ENCODE results near the gene PNMA6F. TPM values are rescaled to one million over a fixed set of nuclear protein-coding genes. Genes with fewer than 3 reads are reported as not detected.
"Not testable (repeated sequence)": the region's sequence is repeated elsewhere in the genome, so short reads cannot be mapped to it uniquely, and the experiment has no call there.

Gene PNMA6F
- total RNA-seq, 2 experiments from 2014 or later = not detected

DNA sequence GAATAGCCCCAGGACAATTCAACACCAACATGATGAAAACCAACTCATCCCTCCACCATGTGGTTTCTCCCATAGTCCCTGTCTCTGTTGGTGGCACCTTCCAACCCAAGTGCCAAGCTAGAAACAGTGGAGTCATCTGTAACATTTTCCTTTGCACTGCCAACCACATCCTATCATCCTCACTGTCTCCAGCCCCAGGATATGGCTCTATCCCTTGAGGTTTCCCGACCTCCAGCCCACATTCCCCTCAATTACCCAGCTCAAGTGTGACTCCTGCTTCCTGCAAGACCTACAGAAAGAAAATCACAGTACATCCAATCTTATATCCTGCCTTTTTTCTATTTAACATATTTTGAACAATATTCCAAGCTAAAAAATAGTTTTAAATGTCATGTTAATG lies 24.2 kb downstream of the PNMA6F start:
- Mint-ChIP-seq H3K27ac (no peak overlapping the region), H3K4me1 (ENCODE audit: low read depth) (peaks cover 6% of the 10 kb centered on the region), H3K27me3 (peaks cover 9% of the 10 kb centered on the region), H3K4me3 (no peak overlapping the region), H3K36me3 (ENCODE audit: low read depth) (no peaks in the 10 kb centered on the region), H3K9me3 (no peaks in the 10 kb centered on the region)
- H3K4me1 ChIP-seq (ENCODE audit: insufficient read depth, low read length) = peaks cover 2% of the 10 kb centered on the region
- no peak for DNase-seq
- ATAC-seq (ENCODE audit: poor library complexity) = no peak
- H3K9me3 ChIP-seq (ENCODE audit: control insufficient read depth in 1 of 2, insufficient read depth in 1 of 2, low read length in 2 of 2) = no peaks in the 10 kb centered on the region
- no peaks in the 10 kb centered on the region for H3K27me3 ChIP-seq (ENCODE audit: control insufficient read depth in 1 of 2, insufficient read depth in 2 of 2, low read length in 2 of 2)
- CTCF ChIA-PET = no interaction called here
- no peak overlapping the region for H3K27ac ChIP-seq (ENCODE audit: low read depth in 1 of 2, low read length in 2 of 2)
- intact Hi-C loops (cut with DNase I, micrococcal nuclease) = no loop called here
- TF ChIP-seq, protein P1, sequence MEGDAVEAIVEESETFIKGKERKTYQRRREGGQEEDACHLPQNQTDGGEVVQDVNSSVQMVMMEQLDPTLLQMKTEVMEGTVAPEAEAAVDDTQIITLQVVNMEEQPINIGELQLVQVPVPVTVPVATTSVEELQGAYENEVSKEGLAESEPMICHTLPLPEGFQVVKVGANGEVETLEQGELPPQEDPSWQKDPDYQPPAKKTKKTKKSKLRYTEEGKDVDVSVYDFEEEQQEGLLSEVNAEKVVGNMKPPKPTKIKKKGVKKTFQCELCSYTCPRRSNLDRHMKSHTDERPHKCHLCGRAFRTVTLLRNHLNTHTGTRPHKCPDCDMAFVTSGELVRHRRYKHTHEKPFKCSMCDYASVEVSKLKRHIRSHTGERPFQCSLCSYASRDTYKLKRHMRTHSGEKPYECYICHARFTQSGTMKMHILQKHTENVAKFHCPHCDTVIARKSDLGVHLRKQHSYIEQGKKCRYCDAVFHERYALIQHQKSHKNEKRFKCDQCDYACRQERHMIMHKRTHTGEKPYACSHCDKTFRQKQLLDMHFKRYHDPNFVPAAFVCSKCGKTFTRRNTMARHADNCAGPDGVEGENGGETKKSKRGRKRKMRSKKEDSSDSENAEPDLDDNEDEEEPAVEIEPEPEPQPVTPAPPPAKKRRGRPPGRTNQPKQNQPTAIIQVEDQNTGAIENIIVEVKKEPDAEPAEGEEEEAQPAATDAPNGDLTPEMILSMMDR (IDR thresholded peaks at IDR 0.05) = no peak
- no peaks in the 10 kb centered on the region for H3K36me3 ChIP-seq (ENCODE audit: insufficient read depth, low read length)
- POLR2A ChIA-PET = no interaction called here
- no peak overlapping the region for H3K4me3 ChIP-seq (ENCODE audit: low read length)

DNA sequence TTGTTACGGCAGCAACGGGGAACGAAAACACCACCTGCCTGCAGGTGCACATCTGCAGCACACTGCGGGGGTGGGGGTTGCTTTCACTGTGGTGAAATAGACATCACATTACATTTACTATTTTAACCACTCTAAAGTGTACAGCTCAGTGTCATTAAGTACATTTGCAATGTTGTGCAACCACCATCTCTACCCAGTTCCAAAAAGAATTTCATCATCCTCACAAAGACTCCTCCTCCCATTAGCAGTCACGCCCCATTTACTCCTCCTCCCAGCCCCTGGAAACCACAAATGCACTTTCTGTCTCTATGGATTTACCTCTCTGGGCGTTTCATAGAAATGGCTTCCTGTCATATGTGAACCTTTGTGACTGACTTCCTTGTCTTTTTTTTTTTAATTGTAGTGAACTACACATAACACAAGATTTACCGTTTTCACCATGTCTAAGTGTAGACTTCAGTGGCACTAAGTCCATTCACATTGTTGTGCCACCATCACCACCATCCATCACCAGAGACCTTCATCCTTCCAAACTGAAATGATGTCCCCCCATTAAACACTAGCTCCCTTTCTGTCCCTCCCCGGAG lies 28.0 kb downstream of the PNMA6F start:
- H3K9me3 ChIP-seq (ENCODE audit: control insufficient read depth in 1 of 2, insufficient read depth in 1 of 2, low read length in 2 of 2); H3K4me1 ChIP-seq (ENCODE audit: insufficient read depth, low read length); H3K27ac Mint-ChIP-seq; H3K9me3 Mint-ChIP-seq; intact Hi-C loops (cut with DNase I, micrococcal nuclease); CTCF ChIA-PET; H3K27me3 ChIP-seq (ENCODE audit: control insufficient read depth in 1 of 2, insufficient read depth in 2 of 2, low read length in 2 of 2); H3K27ac ChIP-seq (ENCODE audit: low read depth in 1 of 2, low read length in 2 of 2); H3K4me3 ChIP-seq (ENCODE audit: low read length); POLR2A ChIA-PET; H3K27me3 Mint-ChIP-seq; H3K4me3 Mint-ChIP-seq; H3K36me3 Mint-ChIP-seq (ENCODE audit: low read depth); H3K4me1 Mint-ChIP-seq (ENCODE audit: low read depth); H3K36me3 ChIP-seq (ENCODE audit: insufficient read depth, low read length): not testable (repeated sequence)
- ATAC-seq (ENCODE audit: poor library complexity) (peak; percentile 73), DNase-seq (peak in 1 of 14 experiments; percentile 25)

DNA sequence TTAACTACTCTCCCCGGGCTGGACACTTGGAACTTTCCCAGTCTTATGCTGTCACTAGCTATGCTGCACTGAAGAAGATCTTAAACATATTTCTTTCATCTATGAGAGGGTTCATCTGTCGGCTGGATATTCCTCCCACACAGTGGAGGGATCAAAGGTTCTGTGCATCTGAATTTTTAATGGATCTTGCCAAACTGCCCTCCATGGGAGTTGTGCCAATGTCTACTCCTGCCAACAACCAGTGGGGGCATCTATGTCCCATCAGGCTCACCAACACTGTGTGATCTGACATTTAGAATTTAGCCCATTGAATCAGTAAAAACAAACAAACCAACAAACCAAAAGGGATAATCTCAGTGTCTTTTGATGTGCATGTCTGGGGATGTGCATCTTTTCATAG lies 32.8 kb downstream of the PNMA6F start:
- CTCF ChIA-PET; H3K27ac ChIP-seq (ENCODE audit: low read depth in 1 of 2, low read length in 2 of 2); H3K36me3 Mint-ChIP-seq (ENCODE audit: low read depth); POLR2A ChIA-PET; H3K27ac Mint-ChIP-seq; H3K9me3 ChIP-seq (ENCODE audit: control insufficient read depth in 1 of 2, insufficient read depth in 1 of 2, low read length in 2 of 2); H3K9me3 Mint-ChIP-seq; H3K4me1 Mint-ChIP-seq (ENCODE audit: low read depth); intact Hi-C loops (cut with DNase I, micrococcal nuclease); H3K27me3 ChIP-seq (ENCODE audit: control insufficient read depth in 1 of 2, insufficient read depth in 2 of 2, low read length in 2 of 2); H3K4me3 ChIP-seq (ENCODE audit: low read length); H3K4me1 ChIP-seq (ENCODE audit: insufficient read depth, low read length); H3K36me3 ChIP-seq (ENCODE audit: insufficient read depth, low read length); DNase-seq; ATAC-seq (ENCODE audit: poor library complexity); H3K27me3 Mint-ChIP-seq; H3K4me3 Mint-ChIP-seq: not testable (repeated sequence)

DNA sequence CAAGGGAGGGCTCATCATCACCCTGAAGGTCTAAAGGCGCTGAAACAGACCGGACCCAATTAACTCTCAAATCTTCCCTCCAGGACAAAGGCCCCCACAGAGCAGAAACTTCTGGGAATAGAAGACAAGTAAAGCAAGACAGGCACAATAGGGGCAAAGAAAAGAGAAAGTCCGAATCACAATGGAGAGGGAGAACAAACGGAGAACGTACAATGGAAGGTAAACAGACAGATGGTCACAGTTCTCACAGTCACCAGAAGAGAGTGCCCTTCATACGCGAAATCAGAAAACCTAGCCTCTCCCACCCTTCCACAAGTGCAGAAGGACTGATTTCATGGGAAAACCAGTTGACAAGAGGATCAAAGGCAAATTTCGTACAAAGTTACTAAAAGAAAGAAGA lies 35.9 kb downstream of the PNMA6F start:
- POLR2A ChIA-PET; H3K27ac Mint-ChIP-seq; H3K36me3 ChIP-seq (ENCODE audit: insufficient read depth, low read length); H3K9me3 Mint-ChIP-seq; H3K4me1 ChIP-seq (ENCODE audit: insufficient read depth, low read length); intact Hi-C loops (cut with DNase I, micrococcal nuclease); H3K9me3 ChIP-seq (ENCODE audit: control insufficient read depth in 1 of 2, insufficient read depth in 1 of 2, low read length in 2 of 2); ATAC-seq (ENCODE audit: poor library complexity); H3K4me1 Mint-ChIP-seq (ENCODE audit: low read depth); H3K4me3 Mint-ChIP-seq; H3K4me3 ChIP-seq (ENCODE audit: low read length); H3K27me3 Mint-ChIP-seq; CTCF ChIA-PET; DNase-seq; H3K36me3 Mint-ChIP-seq (ENCODE audit: low read depth); H3K27me3 ChIP-seq (ENCODE audit: control insufficient read depth in 1 of 2, insufficient read depth in 2 of 2, low read length in 2 of 2); H3K27ac ChIP-seq (ENCODE audit: low read depth in 1 of 2, low read length in 2 of 2): not testable (repeated sequence)

DNA sequence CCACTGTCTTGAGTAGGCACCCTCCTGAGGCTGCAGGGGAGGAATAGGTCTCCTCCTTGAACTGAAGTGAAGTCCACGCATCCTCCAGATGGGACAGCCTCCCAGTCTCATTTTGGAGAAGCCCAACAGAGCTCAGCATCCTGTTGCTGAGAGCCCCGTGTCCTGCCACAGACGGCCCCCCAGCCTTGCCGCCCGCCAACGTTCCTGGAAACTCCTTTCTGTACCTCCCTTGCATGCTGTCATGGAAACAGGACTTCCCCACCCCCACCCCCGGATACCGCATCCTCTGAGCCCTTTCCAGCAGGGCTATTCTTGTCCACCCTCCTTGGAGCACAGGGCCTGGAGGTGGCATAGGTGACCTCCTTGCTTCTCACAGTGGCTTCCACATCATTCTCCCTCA lies 37.6 kb downstream of the PNMA6F start:
- H3K36me3 ChIP-seq (ENCODE audit: insufficient read depth, low read length); H3K27ac Mint-ChIP-seq; ATAC-seq (ENCODE audit: poor library complexity); intact Hi-C loops (cut with DNase I, micrococcal nuclease); H3K36me3 Mint-ChIP-seq (ENCODE audit: low read depth); CTCF ChIA-PET; H3K4me1 Mint-ChIP-seq (ENCODE audit: low read depth); POLR2A ChIA-PET; DNase-seq; H3K4me1 ChIP-seq (ENCODE audit: insufficient read depth, low read length); H3K27me3 Mint-ChIP-seq; H3K27me3 ChIP-seq (ENCODE audit: control insufficient read depth in 1 of 2, insufficient read depth in 2 of 2, low read length in 2 of 2); H3K4me3 Mint-ChIP-seq; H3K9me3 Mint-ChIP-seq; H3K4me3 ChIP-seq (ENCODE audit: low read length); H3K9me3 ChIP-seq (ENCODE audit: control insufficient read depth in 1 of 2, insufficient read depth in 1 of 2, low read length in 2 of 2); H3K27ac ChIP-seq (ENCODE audit: low read depth in 1 of 2, low read length in 2 of 2): not testable (repeated sequence)

DNA sequence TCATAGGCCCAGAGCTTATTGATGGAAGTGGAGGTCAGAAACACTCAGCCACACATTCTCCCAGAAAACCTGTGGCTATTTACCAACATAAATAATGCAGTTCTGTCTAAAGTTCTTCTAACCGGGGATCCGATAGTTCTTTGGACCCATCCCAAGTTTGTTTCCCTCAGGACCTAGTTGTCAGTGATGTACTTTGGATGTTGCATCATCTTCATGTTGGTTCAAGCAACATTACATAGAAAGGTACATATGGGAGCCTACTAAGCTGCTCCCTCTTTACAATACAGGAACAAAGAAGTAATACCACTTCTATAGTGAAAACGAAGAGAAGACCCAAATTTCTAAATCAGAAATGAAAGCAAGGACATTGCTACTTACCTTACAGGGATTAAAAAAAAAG lies 39.8 kb downstream of the PNMA6F start:
- H3K27ac Mint-ChIP-seq; ATAC-seq (ENCODE audit: poor library complexity); H3K4me1 ChIP-seq (ENCODE audit: insufficient read depth, low read length); H3K4me3 Mint-ChIP-seq; CTCF ChIA-PET; H3K27ac ChIP-seq (ENCODE audit: low read depth in 1 of 2, low read length in 2 of 2); H3K4me1 Mint-ChIP-seq (ENCODE audit: low read depth); H3K27me3 Mint-ChIP-seq; intact Hi-C loops (cut with DNase I, micrococcal nuclease); H3K9me3 Mint-ChIP-seq; POLR2A ChIA-PET; DNase-seq; H3K9me3 ChIP-seq (ENCODE audit: control insufficient read depth in 1 of 2, insufficient read depth in 1 of 2, low read length in 2 of 2); H3K4me3 ChIP-seq (ENCODE audit: low read length); H3K36me3 ChIP-seq (ENCODE audit: insufficient read depth, low read length); H3K27me3 ChIP-seq (ENCODE audit: control insufficient read depth in 1 of 2, insufficient read depth in 2 of 2, low read length in 2 of 2); H3K36me3 Mint-ChIP-seq (ENCODE audit: low read depth): not testable (repeated sequence)

DNA sequence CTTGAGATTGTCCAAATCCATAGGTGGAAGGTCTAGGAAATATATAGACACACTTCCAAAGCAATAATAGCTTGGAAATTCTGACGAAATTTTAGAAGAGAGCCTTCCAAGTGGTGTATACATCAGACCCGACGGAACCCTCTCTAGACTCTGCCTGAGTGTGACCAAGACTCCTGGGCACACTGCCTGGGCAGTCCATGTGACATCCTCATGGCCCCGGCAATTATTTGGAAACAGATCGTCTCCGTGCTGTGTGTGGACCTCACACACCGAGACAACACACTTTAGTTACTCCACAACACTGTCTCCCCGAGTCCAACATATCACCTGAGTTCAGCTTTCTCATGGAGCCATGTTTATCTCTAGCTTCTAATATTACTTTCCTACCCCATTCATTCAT lies 42.3 kb downstream of the PNMA6F start:
- H3K9me3 Mint-ChIP-seq; H3K27me3 Mint-ChIP-seq; POLR2A ChIA-PET; H3K4me3 ChIP-seq (ENCODE audit: low read length); H3K27ac ChIP-seq (ENCODE audit: low read depth in 1 of 2, low read length in 2 of 2); H3K9me3 ChIP-seq (ENCODE audit: control insufficient read depth in 1 of 2, insufficient read depth in 1 of 2, low read length in 2 of 2); DNase-seq; H3K4me3 Mint-ChIP-seq; ATAC-seq (ENCODE audit: poor library complexity); intact Hi-C loops (cut with DNase I, micrococcal nuclease); CTCF ChIA-PET; H3K36me3 ChIP-seq (ENCODE audit: insufficient read depth, low read length); H3K36me3 Mint-ChIP-seq (ENCODE audit: low read depth); H3K4me1 ChIP-seq (ENCODE audit: insufficient read depth, low read length); H3K27me3 ChIP-seq (ENCODE audit: control insufficient read depth in 1 of 2, insufficient read depth in 2 of 2, low read length in 2 of 2); H3K4me1 Mint-ChIP-seq (ENCODE audit: low read depth); H3K27ac Mint-ChIP-seq: not testable (repeated sequence)

Data from CD4-positive, alpha-beta T cell (primary cell).